Cardiac atrium fibroblast (primary cell): ENCODE results near the gene DSTYK. TPM values are rescaled to one million over a fixed set of nuclear protein-coding genes. Genes with fewer than 3 reads are reported as not detected.

ENCODE experiments used
- total RNA-seq: library from RNA; depleted of rRNA; stranded (reverse); fragments of >200 nt; gene quantifications from 2 replicates; pipeline ENCODE4 v1.2.3, GENCODE V29; 2015

Gene DSTYK, protein sequence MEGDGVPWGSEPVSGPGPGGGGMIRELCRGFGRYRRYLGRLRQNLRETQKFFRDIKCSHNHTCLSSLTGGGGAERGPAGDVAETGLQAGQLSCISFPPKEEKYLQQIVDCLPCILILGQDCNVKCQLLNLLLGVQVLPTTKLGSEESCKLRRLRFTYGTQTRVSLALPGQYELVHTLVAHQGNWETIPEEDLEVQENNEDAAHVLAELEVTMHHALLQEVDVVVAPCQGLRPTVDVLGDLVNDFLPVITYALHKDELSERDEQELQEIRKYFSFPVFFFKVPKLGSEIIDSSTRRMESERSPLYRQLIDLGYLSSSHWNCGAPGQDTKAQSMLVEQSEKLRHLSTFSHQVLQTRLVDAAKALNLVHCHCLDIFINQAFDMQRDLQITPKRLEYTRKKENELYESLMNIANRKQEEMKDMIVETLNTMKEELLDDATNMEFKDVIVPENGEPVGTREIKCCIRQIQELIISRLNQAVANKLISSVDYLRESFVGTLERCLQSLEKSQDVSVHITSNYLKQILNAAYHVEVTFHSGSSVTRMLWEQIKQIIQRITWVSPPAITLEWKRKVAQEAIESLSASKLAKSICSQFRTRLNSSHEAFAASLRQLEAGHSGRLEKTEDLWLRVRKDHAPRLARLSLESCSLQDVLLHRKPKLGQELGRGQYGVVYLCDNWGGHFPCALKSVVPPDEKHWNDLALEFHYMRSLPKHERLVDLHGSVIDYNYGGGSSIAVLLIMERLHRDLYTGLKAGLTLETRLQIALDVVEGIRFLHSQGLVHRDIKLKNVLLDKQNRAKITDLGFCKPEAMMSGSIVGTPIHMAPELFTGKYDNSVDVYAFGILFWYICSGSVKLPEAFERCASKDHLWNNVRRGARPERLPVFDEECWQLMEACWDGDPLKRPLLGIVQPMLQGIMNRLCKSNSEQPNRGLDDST
- total RNA-seq = 5.4 and 8.3 TPM in 2 replicates

DNA sequence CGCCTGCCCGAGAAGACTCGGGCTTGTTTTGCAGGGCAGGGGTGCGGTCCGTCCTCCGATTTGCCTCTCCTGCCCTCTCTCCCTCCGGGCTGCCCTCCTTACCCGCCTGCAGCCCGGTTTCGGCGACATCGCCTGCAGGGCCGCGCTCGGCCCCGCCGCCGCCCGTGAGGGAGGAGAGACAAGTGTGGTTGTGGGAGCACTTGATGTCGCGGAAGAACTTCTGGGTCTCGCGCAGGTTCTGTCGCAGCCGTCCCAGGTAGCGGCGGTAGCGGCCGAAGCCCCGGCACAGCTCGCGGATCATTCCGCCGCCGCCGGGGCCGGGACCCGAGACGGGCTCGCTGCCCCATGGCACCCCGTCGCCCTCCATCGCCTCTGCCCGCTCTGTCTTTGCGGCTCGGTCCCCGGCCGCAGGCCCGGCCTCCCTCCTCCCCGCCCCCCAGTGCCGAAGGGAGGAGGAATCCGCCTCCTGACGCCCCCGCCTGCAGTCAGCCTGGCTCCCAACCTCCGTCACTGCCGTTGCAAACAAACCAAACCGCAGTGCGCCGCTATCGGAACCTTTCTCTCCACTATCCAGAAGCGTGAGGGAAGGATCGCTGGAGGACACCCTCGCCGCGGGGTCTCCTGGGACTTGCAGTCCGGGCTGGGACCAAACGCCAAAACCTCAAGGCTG, at the start of gene DSTYK:
TSS of gene DSTYK (minus strand) at position 534 of the 670 bp plus-strand sequence. CDS start at position 367, 167 bp downstream.

DNA sequence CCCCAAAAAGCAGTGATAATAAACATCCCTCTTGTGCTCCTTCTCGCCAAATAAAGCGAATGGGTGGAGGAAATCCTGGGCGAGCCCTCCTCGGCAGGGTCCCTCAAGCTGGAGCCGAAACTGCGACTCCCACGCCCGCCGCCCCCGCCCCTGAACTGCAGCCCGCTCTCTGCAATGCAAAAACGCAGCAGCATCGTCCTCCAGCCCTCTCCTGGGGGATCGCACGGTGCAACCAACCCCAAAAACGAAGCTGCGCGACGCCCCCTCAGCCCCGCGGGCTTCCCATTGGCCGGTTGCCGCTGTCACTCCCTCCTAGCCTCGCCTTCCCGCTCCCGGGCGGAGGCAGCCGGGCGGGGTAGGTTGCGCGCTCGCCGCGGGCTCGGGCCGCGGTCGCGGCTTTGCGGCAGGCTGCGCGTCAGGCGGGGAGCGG, 16.1 kb upstream of the DSTYK start, which contains the start of gene TMCC2:
TSS of gene TMCC2 (plus strand) at position 363 of the 430 bp plus-strand sequence. CDS start 619 bp downstream, outside the sequence.

DNA sequence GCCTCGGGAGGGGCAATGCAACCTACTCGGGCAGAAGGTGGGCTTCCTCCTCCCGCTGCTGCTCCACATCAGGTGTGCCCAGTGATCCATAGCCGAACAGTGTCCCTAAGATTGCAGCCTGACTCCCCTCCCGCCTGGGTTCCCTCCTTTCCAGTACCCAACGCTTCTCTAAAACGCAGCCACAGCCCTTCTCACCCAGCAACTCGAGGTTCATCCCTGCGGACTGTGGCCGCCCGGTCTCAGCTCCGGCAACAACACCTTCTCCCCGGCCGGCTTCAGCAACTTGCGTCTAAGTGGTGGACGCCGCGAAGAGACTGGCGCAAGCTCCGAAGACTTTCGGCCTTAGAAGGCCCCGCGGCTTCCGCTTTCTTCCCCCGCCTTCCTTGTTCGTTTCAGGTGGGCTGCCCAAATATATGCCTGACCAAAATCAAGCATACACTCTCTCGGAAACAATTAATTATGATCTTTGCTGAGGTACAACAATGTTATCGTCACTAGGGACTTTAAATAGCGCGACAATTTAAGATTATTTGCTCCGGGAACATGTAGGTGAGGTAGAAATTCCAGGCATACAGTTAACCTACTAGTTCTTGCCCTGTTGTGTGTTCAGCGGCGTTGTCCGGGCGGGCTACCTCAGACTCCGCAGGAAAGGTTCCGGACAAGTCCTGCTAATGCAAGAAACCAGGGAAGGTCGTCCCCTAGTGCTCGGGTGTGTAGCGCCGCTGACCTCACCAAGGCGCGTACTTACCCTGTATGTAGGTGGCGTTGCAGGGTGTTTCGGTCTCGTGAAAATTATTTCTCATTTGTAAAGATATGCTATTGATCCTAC, 89.6 kb downstream of the DSTYK start, which contains the start of gene RBBP5:
TSS of gene RBBP5 (minus strand) at position 319 of the 829 bp plus-strand sequence. CDS start at position 214, 105 bp downstream.

Other genes with a start within 250 kb of the DSTYK start
- not detected in 2 replicates for gene CNTN2, start 168.5 kb downstream of the DSTYK start, total RNA-seq
- gene TMEM81, start 127.2 kb downstream of the DSTYK start, total RNA-seq = 2.2 TPM in 1 of 2 replicates, not detected in the other
- 9.2 and 15.6 TPM in 2 replicates for gene RBBP5, start 89.7 kb downstream of the DSTYK start, total RNA-seq
- gene TMCC2, start 16.2 kb upstream of the DSTYK start, total RNA-seq = 0.18 and 1.1 TPM in 2 replicates
- gene NUAK2, start 110.0 kb upstream of the DSTYK start, total RNA-seq = 8.6 and 14.3 TPM in 2 replicates
- gene KLHDC8A, start 145.2 kb upstream of the DSTYK start, total RNA-seq = 0.18 TPM in 1 of 2 replicates, not detected in the other
- not detected in 2 replicates for gene LEMD1, start 210.4 kb upstream of the DSTYK start, total RNA-seq
- gene BLACAT1, start 244.3 kb upstream of the DSTYK start, total RNA-seq = not detected in 2 replicates